ENCODE results near the gene ACTN4.

DNA sequence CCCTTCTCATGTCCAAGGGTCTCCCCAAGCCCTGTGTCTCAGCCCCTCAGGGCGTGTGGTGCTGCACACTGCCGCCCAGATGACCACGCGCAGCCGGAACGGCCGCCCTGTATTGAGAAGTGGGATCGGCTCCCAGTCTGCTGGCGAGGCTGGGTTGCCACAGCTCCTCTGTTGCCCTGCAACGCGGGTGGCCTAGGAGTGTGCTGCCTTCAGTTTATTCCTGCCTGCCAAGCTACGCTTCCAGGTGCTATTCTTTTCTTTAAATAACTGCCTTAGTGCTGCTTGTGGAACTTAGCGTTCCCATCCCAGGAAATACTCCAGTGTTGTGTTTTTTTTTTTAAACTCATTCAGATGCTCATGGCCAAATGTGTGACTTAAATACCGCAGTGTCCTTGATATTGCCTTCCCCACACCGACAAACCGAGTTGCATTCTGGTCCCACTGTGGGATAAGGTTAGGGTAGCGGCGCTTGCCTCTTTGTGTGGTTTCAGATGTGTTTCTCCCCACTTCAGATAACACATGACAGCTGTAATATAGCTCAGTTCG is 16.6 kb downstream of the ACTN4 start:
- no peak for TF ChIP-seq CTCF (IDR thresholded peaks at IDR 0.05)
- no peak for TF ChIP-seq POLR2AphosphoS5 (IDR thresholded peaks at IDR 0.05; ENCODE audit: low read depth, low read length)
- TF ChIP-seq, protein P1, sequence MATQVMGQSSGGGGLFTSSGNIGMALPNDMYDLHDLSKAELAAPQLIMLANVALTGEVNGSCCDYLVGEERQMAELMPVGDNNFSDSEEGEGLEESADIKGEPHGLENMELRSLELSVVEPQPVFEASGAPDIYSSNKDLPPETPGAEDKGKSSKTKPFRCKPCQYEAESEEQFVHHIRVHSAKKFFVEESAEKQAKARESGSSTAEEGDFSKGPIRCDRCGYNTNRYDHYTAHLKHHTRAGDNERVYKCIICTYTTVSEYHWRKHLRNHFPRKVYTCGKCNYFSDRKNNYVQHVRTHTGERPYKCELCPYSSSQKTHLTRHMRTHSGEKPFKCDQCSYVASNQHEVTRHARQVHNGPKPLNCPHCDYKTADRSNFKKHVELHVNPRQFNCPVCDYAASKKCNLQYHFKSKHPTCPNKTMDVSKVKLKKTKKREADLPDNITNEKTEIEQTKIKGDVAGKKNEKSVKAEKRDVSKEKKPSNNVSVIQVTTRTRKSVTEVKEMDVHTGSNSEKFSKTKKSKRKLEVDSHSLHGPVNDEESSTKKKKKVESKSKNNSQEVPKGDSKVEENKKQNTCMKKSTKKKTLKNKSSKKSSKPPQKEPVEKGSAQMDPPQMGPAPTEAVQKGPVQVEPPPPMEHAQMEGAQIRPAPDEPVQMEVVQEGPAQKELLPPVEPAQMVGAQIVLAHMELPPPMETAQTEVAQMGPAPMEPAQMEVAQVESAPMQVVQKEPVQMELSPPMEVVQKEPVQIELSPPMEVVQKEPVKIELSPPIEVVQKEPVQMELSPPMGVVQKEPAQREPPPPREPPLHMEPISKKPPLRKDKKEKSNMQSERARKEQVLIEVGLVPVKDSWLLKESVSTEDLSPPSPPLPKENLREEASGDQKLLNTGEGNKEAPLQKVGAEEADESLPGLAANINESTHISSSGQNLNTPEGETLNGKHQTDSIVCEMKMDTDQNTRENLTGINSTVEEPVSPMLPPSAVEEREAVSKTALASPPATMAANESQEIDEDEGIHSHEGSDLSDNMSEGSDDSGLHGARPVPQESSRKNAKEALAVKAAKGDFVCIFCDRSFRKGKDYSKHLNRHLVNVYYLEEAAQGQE (IDR thresholded peaks at IDR 0.05; ENCODE audit: insufficient read depth in 1 of 2, low read depth in 2 of 2, low read length in 1 of 2) = no peak

Data from Panc1 (cell line).